ENCODE results near the gene RAB1A. TPM values are rescaled to one million over a fixed set of nuclear protein-coding genes. Genes with fewer than 3 reads are reported as not detected.

RAB1A gene
- total and polyA plus RNA-seq, 9 of the 15 experiments (the other 6 are each of a cell fraction or from before 2014, with no cell fraction given), result 43.8 to 163 (median 67.7) TPM

DNA sequence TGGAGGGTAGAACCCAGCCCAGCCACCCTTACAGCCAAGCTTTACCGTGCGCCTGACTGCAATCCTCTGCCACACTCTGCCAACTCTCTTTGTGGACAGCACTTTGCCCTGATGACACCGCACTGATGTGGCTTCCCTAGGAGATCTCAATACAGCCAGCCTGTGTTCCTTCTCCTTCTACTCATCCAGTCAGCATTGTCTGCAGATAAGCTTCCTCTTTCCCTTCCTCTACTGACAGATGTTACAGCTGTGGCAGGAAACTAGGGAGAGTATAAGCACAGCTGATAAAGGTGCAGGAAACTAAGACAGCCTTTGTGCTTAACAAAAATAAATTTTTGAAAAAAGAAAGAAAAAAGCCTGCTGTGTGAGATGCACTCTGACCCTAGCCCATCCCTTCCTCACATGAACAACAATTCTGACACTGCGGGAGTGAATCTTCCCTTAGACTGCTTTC lies 48.6 kb downstream of the RAB1A start (continued):
- TF ChIP-seq MYBL2 (IDR thresholded peaks at IDR 0.05; ENCODE audit: low read depth) (no peak), MYBL2 (CRISPR knock-in tag; IDR thresholded peaks at IDR 0.05; ENCODE audit: borderline replicate concordance) (no peak), ZNF121 (CRISPR knock-in tag; conservative IDR thresholded peaks at IDR 0.05) (no peak), CBFA2T2 (conservative IDR thresholded peaks at IDR 0.05) (peak; percentile 84), TRIM24 (IDR thresholded peaks at IDR 0.05) (peak; percentile 63 to 73; a peak in 3 of 4 replicates), ZNF830 (CRISPR knock-in tag; IDR thresholded peaks at IDR 0.05) (no peak), C11orf30 (IDR thresholded peaks at IDR 0.05; ENCODE audit: low read depth) (peak; percentile 29; the same call in 1 of the 2 replicates), LCOR (CRISPR knock-in tag; IDR thresholded peaks at IDR 0.05) (no peak), ZZZ3 (IDR thresholded peaks at IDR 0.05) (no peak), ZNF41 (CRISPR knock-in tag; conservative IDR thresholded peaks at IDR 0.05) (no peak), LEF1 (IDR thresholded peaks at IDR 0.05) (no peak), NFE2L1 (tag; IDR thresholded peaks at IDR 0.05; ENCODE audit: borderline replicate concordance, low read depth) (no peak), HDAC1 (IDR thresholded peaks at IDR 0.05) (peak in 1 of 2 experiments; percentile 78; a peak in 2 of 4 replicates), KAT2B (IDR thresholded peaks at IDR 0.05; ENCODE audit: low read depth, low read length) (no peak), NCOA6 (IDR thresholded peaks at IDR 0.05) (no peak), NELFE (IDR thresholded peaks at IDR 0.05; ENCODE audit: insufficient read depth, insufficient read length) (no peak), ZNF263 (CRISPR knock-in tag; IDR thresholded peaks at IDR 0.05; ENCODE audit: borderline replicate concordance) (no peak), CTBP1 (IDR thresholded peaks at IDR 0.05; ENCODE audit: borderline replicate concordance) (peak; percentile 62; the same call in 1 of the 2 replicates), POLR2H (tag; IDR thresholded peaks at IDR 0.05; ENCODE audit: low read depth) (no peak), ZNF354B (CRISPR knock-in tag; IDR thresholded peaks at IDR 0.05) (no peak), ZNF76 (CRISPR knock-in tag; IDR thresholded peaks at IDR 0.05; ENCODE audit: borderline replicate concordance) (no peak), TRIM28 (IDR thresholded peaks at IDR 0.05) (no peak), HNRNPH1 (optimal IDR thresholded peaks at IDR 0.05; ENCODE audit: low read depth, low read length) (no peak)
- TF ChIP-seq, protein P1, sequence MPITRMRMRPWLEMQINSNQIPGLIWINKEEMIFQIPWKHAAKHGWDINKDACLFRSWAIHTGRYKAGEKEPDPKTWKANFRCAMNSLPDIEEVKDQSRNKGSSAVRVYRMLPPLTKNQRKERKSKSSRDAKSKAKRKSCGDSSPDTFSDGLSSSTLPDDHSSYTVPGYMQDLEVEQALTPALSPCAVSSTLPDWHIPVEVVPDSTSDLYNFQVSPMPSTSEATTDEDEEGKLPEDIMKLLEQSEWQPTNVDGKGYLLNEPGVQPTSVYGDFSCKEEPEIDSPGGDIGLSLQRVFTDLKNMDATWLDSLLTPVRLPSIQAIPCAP (CRISPR knock-in tag; IDR thresholded peaks at IDR 0.05; ENCODE audit: borderline replicate concordance), result no peak
- TF ChIP-seq, protein P2, sequence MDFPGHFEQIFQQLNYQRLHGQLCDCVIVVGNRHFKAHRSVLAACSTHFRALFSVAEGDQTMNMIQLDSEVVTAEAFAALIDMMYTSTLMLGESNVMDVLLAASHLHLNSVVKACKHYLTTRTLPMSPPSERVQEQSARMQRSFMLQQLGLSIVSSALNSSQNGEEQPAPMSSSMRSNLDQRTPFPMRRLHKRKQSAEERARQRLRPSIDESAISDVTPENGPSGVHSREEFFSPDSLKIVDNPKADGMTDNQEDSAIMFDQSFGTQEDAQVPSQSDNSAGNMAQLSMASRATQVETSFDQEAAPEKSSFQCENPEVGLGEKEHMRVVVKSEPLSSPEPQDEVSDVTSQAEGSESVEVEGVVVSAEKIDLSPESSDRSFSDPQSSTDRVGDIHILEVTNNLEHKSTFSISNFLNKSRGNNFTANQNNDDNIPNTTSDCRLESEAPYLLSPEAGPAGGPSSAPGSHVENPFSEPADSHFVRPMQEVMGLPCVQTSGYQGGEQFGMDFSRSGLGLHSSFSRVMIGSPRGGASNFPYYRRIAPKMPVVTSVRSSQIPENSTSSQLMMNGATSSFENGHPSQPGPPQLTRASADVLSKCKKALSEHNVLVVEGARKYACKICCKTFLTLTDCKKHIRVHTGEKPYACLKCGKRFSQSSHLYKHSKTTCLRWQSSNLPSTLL (IDR thresholded peaks at IDR 0.05), result no peak
- TF ChIP-seq, protein P3, sequence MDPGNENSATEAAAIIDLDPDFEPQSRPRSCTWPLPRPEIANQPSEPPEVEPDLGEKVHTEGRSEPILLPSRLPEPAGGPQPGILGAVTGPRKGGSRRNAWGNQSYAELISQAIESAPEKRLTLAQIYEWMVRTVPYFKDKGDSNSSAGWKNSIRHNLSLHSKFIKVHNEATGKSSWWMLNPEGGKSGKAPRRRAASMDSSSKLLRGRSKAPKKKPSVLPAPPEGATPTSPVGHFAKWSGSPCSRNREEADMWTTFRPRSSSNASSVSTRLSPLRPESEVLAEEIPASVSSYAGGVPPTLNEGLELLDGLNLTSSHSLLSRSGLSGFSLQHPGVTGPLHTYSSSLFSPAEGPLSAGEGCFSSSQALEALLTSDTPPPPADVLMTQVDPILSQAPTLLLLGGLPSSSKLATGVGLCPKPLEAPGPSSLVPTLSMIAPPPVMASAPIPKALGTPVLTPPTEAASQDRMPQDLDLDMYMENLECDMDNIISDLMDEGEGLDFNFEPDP (CRISPR knock-in tag; IDR thresholded peaks at IDR 0.05), result no peak
- TF ChIP-seq, protein P4, sequence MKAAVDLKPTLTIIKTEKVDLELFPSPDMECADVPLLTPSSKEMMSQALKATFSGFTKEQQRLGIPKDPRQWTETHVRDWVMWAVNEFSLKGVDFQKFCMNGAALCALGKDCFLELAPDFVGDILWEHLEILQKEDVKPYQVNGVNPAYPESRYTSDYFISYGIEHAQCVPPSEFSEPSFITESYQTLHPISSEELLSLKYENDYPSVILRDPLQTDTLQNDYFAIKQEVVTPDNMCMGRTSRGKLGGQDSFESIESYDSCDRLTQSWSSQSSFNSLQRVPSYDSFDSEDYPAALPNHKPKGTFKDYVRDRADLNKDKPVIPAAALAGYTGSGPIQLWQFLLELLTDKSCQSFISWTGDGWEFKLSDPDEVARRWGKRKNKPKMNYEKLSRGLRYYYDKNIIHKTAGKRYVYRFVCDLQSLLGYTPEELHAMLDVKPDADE (conservative IDR thresholded peaks at IDR 0.05; ENCODE audit: control insufficient read depth, low read depth, low read length), result no peak

Data from K562 (cell line).